Renal pelvis (tissue), 4 donors: ENCODE measurements around the gene MBNL1. TPM values are rescaled to one million over a fixed set of nuclear protein-coding genes. Genes with fewer than 3 reads are reported as not detected.
A peak's percentile ranks its signal among the peaks of the same experiment; 100 is the strongest.
"Not testable (repeated sequence)": the region's sequence is repeated elsewhere in the genome, so short reads cannot be mapped to it uniquely, and the experiment has no call there.

Experiments
- DNase-seq: peaks from one replicate; pipeline ENCODE4 v3.0.0-alpha.2; 2013
- polyA plus RNA-seq, 3 donors: library from polyadenylated mRNA; unstranded; fragments of 120-200 nt; gene quantifications; one replicate each; pipeline ENCODE4 v1.2.1, GENCODE V29; 2013; ENCODE audit not compliant: insufficient read length in 3 of 3

The MBNL1 gene
- polyA plus RNA-seq, 3 donors = 45.5 to 52.1 (median 45.9) TPM

DNA sequence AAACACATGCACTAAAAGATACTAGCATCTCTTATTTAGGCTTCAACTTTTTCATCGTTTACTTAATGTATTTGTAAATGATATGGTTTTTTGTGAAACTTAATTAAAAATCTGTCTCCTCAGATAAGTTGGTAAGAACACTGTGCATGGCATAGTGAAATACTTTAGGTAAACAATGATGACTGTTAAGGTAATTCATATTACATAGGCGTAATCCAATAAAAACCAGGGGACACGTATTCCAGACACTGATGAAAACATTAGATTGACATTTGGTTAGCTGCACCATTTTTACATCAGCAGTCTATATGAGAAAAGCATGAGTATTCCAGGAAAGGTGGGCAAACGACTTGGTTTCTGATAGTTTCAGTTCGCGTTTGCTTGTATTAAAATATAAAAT lies 170.0 kb downstream of the MBNL1 start:
- no peak for DNase-seq

DNA sequence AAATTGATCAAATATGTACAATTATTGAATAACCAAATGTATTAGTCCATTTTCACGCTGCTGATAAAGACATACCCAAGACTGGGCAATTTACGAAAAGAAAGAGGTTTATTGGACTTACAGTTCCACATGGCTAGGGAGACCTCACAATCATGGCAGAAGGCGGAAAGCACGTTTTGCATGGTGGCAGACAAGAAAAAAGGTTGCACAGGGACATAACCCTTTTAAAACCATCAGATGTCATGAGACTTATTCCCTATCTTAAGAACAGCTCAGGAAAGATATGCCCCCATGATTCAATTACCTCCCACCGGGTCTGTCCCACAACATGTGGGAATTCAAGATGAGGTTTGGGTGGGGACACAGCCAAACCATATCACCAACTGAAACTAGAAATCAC lies 171.5 kb downstream of the MBNL1 start:
- not testable (repeated sequence) for DNase-seq

- DNase-seq = no peak
These were observed 174.7 kb downstream of the MBNL1 start for GRCh38 chr3:152443212-152444023.

DNA sequence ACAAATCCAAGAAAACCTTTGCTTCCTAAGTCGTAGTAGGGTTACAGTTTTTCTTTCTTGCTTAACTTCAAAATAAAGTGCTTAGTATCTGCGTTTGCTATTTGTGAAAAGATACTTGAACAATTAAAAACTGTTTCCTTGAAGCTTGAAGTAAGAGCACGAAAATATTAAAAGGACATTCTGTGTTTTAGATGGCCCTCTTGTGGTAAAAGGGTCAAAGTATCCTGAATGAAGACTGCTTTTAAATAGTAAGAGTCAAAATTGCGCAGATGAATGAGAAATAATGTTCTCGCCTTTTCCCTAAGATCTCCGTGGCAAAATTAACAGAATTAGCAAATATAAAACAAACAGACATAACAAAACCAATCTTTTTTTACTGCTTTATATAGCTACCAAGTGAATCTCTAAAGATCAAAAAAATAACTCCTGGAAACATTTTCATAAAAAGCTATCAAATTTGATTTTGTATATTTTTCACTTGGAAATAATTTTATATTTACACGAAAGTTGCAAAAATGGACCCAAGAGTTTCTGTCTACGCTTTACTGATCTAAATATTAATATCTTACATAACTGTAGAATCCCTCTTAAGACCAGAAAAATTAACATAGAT lies 175.4 kb downstream of the MBNL1 start:
- peak; percentile 48 for DNase-seq

GRCh38 chr3:152445212-152445611 lies 176.5 kb downstream of the MBNL1 start:
- DNase-seq = no peak

- DNase-seq = no peak
These were observed 177.8 kb downstream of the MBNL1 start for GRCh38 chr3:152446495-152446894.

GRCh38 chr3:152447511-152447910 lies 178.8 kb downstream of the MBNL1 start:
- DNase-seq = no peak

GRCh38 chr3:152448091-152448490 lies 179.4 kb downstream of the MBNL1 start:
- no peak for DNase-seq

DNA sequence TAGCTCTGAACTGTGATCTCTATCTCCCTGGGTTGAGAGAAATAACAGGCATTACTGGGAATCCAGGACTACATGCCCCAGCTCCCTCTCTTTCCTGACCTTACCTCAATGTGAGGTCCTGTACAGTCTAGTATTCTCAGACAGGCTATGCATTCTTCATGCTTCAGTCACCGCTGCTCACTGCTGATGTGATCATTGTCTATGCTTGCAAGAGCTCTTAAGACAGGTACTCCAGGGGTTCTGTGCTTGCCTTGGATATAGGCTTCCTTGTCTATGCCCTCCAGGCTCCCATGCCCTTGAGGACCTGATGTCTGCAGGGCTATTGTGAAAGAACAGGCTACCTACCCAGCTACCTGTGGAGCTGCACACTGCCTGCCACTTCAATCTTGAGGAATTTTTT lies 183.6 kb downstream of the MBNL1 start:
- DNase-seq = no peak

DNA sequence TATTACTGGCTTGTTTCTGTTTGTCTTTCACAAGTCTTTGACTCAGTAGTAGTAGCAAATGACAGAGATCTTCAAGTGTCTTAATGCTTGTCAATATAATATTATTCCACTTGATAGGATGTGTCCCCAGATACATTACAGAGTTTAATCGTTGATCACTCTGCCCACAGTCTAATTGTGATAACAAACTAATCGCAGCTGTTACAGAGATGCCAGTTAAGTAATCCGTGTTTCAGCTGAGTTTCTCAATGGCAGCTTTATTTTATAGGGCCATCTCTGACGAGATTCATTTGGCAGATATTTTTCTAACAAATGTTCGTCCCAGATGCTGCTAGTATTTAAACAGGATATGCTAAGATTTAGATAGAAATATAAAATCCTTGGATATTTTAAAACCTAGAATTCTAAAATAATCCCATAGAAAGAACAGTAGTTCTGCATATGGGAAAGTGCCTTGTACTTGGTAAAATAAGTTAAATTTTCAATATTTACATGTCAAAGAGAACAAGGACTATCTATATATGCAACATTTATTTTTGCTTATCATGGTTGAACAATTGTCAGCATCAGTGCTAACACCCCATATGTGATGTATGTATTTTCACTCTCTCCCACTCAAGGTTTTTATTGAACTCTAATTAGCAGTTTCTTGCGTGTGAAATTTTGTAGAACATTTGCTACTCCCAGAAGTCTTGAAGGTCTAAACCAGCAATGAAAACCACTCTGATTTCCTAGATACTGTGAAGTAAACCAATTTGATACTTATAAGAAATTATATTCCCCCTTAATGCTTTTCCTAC lies 185.5 kb downstream of the MBNL1 start:
- no peak for DNase-seq

DNA sequence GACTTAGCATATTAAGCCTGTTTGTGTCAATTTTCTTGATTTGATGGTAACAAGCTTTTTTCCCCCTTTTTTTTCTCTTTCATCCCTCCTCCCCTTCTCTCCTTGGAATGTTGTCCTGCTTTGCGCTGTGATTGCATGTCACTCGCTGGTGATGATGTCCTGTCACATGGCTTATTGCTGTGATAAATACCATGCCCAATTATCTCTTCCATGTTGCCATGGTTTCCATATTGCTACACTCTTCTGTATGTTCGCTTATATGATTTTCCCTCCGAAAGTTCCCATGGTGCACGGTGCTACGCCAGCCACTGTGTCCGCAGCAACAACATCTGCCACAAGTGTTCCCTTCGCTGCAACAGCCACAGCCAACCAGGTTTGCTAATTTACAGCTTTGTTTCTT lies 187.3 kb downstream of the MBNL1 start:
- DNase-seq = no peak

DNA sequence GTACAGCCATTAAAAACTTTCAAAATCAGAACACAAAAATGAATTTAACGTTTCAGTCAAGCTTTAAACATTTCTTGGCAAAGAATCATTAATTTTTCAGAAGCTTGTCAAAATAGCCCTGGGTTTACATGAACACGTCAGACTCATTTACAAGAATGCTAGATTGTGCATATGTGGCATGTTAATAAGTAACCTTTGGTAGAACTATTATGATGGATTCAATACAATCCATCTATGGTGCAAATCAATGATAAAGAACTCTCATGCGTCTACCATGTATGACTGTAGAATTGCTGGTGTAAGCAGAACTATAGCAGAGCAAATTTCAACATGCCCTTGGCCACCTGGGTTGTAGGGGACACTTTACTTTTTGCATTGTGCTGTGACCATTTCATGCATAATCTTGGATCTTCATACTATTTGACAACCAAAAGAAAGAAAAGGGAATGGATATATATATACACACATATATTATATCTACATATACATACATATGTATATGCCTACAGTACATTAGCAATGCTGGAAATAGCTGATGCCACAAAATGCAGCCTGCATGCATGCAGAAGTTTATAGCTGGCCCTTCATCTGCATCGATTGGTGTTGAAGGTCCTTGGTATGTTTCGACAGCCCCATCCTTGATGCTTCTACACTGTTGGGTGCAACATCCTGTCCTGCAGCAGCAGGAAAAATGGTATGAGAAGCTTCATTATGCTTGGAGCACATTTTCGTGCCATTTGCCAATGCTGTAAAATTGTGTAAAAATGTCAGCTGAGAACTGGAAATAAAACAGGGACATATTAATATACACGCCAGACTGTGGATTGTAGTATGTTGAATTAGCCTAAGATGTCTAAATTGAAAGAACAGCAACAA lies 189.0 kb downstream of the MBNL1 start:
- DNase-seq = no peak

- DNase-seq = no peak
These were observed 189.8 kb downstream of the MBNL1 start for GRCh38 chr3:152458376-152459117.

DNA sequence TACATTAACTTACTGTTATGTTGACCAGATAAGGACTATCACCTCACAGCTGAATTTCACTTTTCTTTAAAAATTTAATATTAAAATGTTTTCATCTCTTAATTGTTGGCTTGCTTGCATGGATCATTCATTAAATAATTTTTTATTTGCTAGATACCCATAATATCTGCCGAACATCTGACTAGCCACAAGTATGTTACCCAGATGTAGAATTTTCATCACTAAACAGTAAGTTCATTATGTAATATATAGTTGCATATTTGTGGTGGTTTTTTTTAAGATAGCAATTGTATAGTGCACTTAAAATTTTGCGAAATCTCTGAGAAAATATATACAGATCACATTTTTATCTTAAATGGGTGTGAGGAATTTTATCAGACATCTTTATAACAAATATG lies 190.4 kb downstream of the MBNL1 start:
- DNase-seq = no peak

DNA sequence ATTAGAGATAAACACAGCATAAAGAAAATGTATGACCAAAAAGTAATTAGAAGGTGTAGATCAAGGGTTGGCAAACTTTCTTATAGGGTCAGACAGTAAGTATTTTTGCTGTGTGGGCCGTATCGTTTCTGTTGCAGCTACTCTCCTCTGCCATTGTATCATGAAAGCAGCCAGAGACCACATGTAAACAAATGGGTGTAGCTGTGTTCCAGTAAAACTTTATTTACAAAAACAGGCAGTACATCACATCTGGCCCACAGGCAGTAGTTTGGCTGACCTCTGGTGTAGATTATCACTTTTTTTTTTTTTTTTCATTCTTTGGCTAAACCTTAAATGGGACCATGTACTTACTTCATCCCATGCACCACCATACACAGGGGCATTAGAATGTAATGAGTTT lies 190.8 kb downstream of the MBNL1 start:
- no peak for DNase-seq

DNA sequence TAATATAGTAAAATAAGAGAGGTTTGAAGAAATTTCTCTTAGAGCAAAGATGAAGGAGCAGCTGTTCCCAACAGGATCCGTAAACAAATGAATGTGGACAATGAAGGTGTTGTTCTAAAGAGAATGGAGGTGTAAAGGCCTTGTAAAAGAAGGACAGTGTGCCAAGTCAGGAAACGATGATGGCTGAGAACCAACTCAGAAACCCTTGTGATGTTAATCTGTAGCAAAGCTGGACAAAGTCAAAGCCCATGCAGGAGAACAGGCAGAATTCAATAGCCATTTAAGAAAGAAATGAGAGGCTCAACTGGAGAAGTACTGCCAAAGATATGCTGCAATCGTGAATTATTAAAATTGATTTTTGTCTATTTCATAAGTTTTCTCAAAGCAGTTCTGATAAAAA lies 192.2 kb downstream of the MBNL1 start:
- DNase-seq = no peak

DNA sequence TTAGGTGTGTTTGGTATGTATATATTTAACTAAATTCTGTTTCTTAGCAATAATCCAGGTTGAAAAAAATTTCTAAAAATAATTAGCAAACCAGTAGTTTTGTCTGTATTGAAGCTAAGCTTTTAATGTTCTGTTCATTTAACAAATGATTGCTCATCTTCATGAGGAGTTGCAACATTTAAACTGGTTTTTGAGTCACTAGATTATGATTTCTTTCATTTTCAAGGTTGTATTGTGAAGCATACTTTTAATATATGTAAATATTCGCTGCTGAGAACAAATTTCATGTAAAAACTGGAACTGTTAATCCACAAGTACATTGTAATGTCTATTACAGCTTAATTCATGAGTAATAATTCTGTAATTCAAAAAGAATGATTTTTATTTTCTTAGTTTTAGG lies 192.7 kb downstream of the MBNL1 start:
- DNase-seq = no peak

GRCh38 chr3:152466784-152467183 lies 198.1 kb downstream of the MBNL1 start:
- no peak for DNase-seq

GRCh38 chr3:152469248-152470025 lies 200.7 kb downstream of the MBNL1 start:
- DNase-seq = no peak

GRCh38 chr3:152470095-152470494 lies 201.4 kb downstream of the MBNL1 start:
- no peak for DNase-seq
